Measurements from ENCODE around the gene NKD1. TPM values are rescaled to one million over a fixed set of nuclear protein-coding genes. Genes with fewer than 3 reads are reported as not detected.

NKD1 gene
- total and polyA plus RNA-seq, 8 donors: 0.44 to 284 (median 2.1) TPM

DNA sequence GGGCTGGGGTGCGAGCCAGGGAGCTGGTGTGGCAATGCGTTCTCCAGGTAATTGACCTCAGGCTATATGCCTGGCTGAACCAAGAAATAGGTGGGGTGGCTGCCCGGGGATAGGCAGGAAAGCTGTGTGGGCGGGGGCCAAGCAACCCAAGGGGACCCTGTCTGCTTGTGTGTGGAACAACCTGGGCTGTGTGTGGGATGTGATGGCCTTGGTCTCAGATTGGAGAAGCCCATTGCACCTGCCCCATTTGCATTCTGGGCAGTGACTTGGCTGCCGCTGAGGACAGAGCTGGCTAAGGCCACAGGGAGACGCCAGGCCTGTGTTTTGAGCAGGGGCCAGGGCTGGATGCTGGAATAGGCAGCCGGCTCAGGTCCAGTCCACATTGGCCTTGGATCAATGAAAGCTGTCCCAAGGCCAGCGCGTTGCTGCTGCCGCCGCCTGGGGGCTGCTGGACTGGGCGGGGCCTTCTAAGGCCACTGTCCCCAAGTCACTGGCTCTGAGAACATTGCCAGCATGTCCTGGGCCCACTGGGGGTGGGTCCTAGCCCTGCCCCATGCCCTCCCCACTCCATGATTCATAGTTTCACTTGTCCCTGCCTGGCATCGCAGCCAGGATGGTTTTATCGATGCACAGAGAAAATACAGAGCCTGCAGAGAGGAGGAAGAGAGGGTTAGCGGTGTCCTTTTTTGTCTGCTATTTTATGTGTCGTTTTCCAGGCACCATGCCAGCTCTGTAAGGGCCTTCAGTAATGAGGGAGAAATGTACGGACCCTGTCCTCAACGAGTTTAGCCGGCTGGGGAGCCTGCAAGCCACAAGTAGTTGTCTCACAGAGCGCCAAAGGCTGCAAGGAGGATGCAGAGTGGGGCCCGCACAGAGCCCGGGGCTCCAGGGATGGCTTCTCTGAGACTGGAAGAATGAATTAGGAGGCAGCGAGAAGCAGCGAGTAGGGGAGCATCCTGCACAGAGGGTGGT, 43.9 kb downstream of the NKD1 start:
- no peaks in the 10 kb centered on the region for H3K9me3 ChIP-seq
- intact Hi-C loops (cut with DNase I; ENCODE audit: low total_unique reads): no loop called here
- H3K36me3 ChIP-seq: no peaks in the 10 kb centered on the region
- peaks cover 4 to 37% (median 20%) of the 10 kb centered on the region in 4 donors for H3K4me1 ChIP-seq
- WGBS, 5 donors: 54 to 73% (median 69%) methylated on average over 21 to 24 of the region's 24 CpGs
- TF ChIP-seq, protein P1, sequence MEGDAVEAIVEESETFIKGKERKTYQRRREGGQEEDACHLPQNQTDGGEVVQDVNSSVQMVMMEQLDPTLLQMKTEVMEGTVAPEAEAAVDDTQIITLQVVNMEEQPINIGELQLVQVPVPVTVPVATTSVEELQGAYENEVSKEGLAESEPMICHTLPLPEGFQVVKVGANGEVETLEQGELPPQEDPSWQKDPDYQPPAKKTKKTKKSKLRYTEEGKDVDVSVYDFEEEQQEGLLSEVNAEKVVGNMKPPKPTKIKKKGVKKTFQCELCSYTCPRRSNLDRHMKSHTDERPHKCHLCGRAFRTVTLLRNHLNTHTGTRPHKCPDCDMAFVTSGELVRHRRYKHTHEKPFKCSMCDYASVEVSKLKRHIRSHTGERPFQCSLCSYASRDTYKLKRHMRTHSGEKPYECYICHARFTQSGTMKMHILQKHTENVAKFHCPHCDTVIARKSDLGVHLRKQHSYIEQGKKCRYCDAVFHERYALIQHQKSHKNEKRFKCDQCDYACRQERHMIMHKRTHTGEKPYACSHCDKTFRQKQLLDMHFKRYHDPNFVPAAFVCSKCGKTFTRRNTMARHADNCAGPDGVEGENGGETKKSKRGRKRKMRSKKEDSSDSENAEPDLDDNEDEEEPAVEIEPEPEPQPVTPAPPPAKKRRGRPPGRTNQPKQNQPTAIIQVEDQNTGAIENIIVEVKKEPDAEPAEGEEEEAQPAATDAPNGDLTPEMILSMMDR (IDR thresholded peaks at IDR 0.05): no peak
- TF ChIP-seq POLR2AphosphoS5 (IDR thresholded peaks at IDR 0.05) (peak in 2 of 3 donors; percentile 17 to 19), POLR2A (IDR thresholded peaks at IDR 0.05) (no peak), EP300 (IDR thresholded peaks at IDR 0.05) (peak; percentile 28)
- H3K27me3 ChIP-seq: no peaks in the 10 kb centered on the region
- DNase-seq: peak; percentile 37 to 75
- H3K4me3 ChIP-seq: no peak overlapping the region
- peak overlapping the region in 3 of 5 donors; percentile 9 to 68 (median 65) for H3K27ac ChIP-seq

DNA sequence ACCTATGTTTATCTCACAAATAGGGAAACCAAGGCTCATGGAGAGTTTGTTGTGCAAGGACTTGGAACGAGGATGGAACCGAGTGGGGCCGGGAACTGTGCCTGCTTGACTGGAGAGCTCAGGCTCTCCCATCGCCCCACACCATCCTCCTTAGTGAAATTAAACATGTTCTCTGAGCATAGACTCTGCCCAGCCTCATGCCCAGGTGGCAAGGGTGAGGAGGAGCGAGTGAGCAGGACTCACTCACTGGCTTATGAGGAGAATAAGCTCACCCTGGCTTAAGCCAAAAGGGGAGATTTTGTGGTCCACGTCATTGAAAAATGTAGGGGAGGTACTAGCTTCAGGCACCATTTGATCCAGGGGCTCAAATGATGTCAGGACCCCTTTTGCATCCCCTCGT, 44.8 kb downstream of the NKD1 start:
- no peaks in the 10 kb centered on the region for H3K9me3 ChIP-seq
- no peaks in the 10 kb centered on the region for H3K36me3 ChIP-seq
- DNase-seq: no peak
- 73 to 92% (median 85%) methylated on average over 7 of the region's 7 CpGs for WGBS, 5 donors
- H3K4me1 ChIP-seq: peaks cover 4 to 38% (median 21%) of the 10 kb centered on the region in 4 donors
- no peak overlapping the region for H3K4me3 ChIP-seq
- intact Hi-C loops (cut with DNase I; ENCODE audit: low total_unique reads): no loop called here
- H3K27me3 ChIP-seq: no peaks in the 10 kb centered on the region
- peak overlapping the region in 2 of 5 donors; percentile 65 to 68 for H3K27ac ChIP-seq
- TF ChIP-seq POLR2AphosphoS5 (IDR thresholded peaks at IDR 0.05) (no peak), POLR2A (IDR thresholded peaks at IDR 0.05) (no peak), EP300 (IDR thresholded peaks at IDR 0.05) (no peak)

DNA sequence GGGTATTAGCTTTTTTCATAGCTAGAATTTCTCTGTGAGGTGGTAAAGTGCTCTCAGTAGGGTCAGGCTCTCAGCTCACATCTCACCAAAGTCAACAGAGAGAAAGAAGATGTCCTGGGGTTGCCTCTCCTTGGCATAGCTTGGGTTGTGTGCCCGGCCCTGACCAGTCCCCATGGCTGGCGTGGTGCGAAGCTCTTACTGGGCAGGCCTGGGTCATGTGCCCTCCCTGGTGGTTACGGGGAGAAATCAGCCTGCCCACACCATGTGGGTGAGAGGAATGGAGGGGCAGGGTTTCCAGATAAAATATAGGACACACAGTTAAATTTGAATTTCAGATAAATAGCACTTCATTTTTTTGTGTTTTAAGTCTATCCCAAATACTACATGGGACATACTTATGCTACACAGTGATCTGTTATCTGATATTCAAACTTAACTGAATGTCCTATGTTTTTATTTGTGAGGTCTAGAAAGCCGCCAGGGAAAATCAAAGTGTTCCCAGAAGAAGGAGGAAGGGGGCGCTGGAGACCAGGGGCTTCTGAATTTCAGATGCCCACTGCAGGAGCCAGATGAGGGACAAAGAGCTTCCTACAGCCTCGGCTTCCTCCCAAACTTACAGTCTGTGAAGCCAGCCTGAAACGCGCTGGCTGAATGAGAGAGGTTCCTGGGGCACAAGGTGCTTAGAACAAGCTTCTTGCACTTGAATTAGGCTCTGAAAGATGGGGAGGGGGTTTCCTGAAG, 45.4 kb downstream of the NKD1 start:
- Histone ChIP-seq H3K4me1 (peaks cover 4 to 44% (median 24%) of the 10 kb centered on the region in 4 donors), H3K4me3 (no peak overlapping the region), H3K27ac (peak overlapping the region in 2 of 5 donors; percentile 65 to 68), H3K27me3 (no peaks in the 10 kb centered on the region), H3K9me3 (no peaks in the 10 kb centered on the region), H3K36me3 (no peaks in the 10 kb centered on the region)
- intact Hi-C loops (cut with DNase I; ENCODE audit: low total_unique reads): no loop called here
- TF ChIP-seq POLR2AphosphoS5 (IDR thresholded peaks at IDR 0.05) (no peak), EP300 (IDR thresholded peaks at IDR 0.05) (no peak), POLR2A (IDR thresholded peaks at IDR 0.05) (no peak)
- TF ChIP-seq, protein P1 (IDR thresholded peaks at IDR 0.05): peak in 1 of 7 experiments; percentile 11
- WGBS, 5 donors: 83 to 88% (median 86%) methylated on average over 9 of the region's 9 CpGs
- DNase-seq: peak in 1 of 2 donors; percentile 51

DNA sequence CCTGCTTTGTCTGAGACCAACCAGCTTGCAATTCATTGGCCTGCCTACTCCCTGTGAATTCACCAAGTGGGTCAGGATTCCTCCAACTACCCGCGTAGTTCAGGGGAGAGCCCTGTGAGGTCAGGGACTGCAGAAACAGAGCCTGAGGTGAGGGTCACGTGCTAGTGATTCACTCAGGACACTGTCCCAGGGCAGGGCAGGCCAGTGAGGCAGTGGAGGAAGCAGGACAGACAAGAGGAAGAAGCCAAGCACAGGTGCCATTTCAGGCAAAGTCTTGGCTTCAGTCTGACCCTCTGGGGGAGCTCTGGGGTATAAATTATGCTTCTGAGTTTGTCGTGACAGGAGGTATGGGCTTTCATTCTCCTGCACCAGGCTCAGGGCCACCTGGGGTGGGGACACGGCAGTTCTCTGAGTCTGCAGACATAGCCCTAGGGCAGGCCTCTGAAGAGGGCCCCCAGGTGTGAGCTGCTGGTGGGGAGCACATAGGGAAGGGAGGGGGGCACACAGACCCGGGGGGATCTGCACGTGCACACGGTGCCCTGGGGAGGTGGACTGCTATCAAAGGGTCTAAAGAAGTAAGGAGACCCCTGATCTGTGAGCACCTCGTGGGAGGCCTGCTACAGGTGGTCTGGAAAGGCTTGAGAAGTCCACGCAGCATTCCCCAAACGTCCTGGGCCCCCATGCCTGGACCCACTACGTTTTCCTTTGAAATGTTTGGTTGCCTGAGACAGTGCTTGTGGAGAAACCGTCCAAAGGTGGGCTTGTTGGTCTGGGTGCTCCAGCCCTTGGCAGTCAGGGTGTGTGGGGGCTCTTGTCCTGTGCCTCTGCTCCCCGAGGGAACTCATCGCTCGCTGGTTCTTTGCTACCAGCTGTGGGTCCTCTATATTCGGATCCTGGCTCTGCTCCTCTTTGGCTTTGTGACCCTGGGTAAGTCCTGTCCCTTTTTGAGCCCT, 46.4 kb downstream of the NKD1 start:
- intact Hi-C loops (cut with DNase I; ENCODE audit: low total_unique reads): no loop called here
- no peak overlapping the region for H3K4me3 ChIP-seq
- no peaks in the 10 kb centered on the region for H3K9me3 ChIP-seq
- H3K4me1 ChIP-seq: peaks cover 4 to 54% (median 26%) of the 10 kb centered on the region in 4 donors
- no peak overlapping the region for H3K27ac ChIP-seq
- no peaks in the 10 kb centered on the region for H3K27me3 ChIP-seq
- H3K36me3 ChIP-seq: no peaks in the 10 kb centered on the region
- no peak for TF ChIP-seq POLR2A (IDR thresholded peaks at IDR 0.05)
- TF ChIP-seq EP300 (IDR thresholded peaks at IDR 0.05): no peak
- TF ChIP-seq, protein P1 (IDR thresholded peaks at IDR 0.05): no peak
- TF ChIP-seq POLR2AphosphoS5 (IDR thresholded peaks at IDR 0.05): no peak
- DNase-seq: no peak
- 82 to 91% (median 87%) methylated on average over 17 of the region's 17 CpGs for WGBS, 5 donors

Measured in stomach (tissue), 9 donors.